HG02852 (cell line): ENCODE results near the gene ZHX3.

Experiments used
- ATAC-seq: cut with Tn5 transposase; IDR thresholded peaks from one replicate; pipeline ENCODE4 v1.9.1; 2021; ENCODE audit warnings: mild to moderate bottlenecking, moderate library complexity; ENCODE audit not compliant: unreplicated experiment

Gene ZHX3

GRCh38 chr20:41175201-41175651, 142.3 kb downstream of the ZHX3 start:
- ATAC-seq = no peak

- no peak for ATAC-seq
Measured at GRCh38 chr20:41174782-41175181, 142.7 kb downstream of the ZHX3 start.

- ATAC-seq = no peak
Measured at GRCh38 chr20:41174373-41174772, 143.2 kb downstream of the ZHX3 start.

- no peak for ATAC-seq
Measured at GRCh38 chr20:41173791-41174341, 143.7 kb downstream of the ZHX3 start.

GRCh38 chr20:41173161-41173721, 144.3 kb downstream of the ZHX3 start:
- ATAC-seq = no peak

GRCh38 chr20:41172296-41173140, 145.0 kb downstream of the ZHX3 start:
- no peak for ATAC-seq

- no peak for ATAC-seq
Measured at GRCh38 chr20:41171736-41172295, 145.7 kb downstream of the ZHX3 start.

GRCh38 chr20:41170386-41171105, 147.0 kb downstream of the ZHX3 start:
- no peak for ATAC-seq

- no peak for ATAC-seq
Measured at GRCh38 chr20:41169791-41170351, 147.7 kb downstream of the ZHX3 start.

- no peak for ATAC-seq
Measured at GRCh38 chr20:41169162-41169690, 148.3 kb downstream of the ZHX3 start.

GRCh38 chr20:41168281-41169161, 149.0 kb downstream of the ZHX3 start:
- ATAC-seq = no peak

- ATAC-seq = no peak
Measured at GRCh38 chr20:41167481-41168253, 149.9 kb downstream of the ZHX3 start.

GRCh38 chr20:41167118-41167470, 150.4 kb downstream of the ZHX3 start:
- ATAC-seq = no peak

GRCh38 chr20:41166201-41167117, 151.1 kb downstream of the ZHX3 start:
- no peak for ATAC-seq

- no peak for ATAC-seq
Measured at GRCh38 chr20:41165001-41165882, 152.3 kb downstream of the ZHX3 start.

GRCh38 chr20:41163821-41164220, 153.7 kb downstream of the ZHX3 start:
- no peak for ATAC-seq

- ATAC-seq = no peak
Measured at GRCh38 chr20:41162396-41162795, 155.1 kb downstream of the ZHX3 start.
